ENCODE data around the gene PNMA8C.

GRCh38 chr19:46461537-46461936 lies 32.8 kb upstream of the PNMA8C start:
- TF ChIP-seq CTCF (IDR thresholded peaks at IDR 0.05) (no peak), POLR2A (IDR thresholded peaks at IDR 0.05) (no peak), EP300 (IDR thresholded peaks at IDR 0.05) (no peak)

All from gastroesophageal sphincter (tissue), 3 donors.